Measurements from ENCODE around the gene UBAP1. TPM values are rescaled to one million over a fixed set of nuclear protein-coding genes. Genes with fewer than 3 reads are reported as not detected.
"Not testable (repeated sequence)": the region's sequence is repeated elsewhere in the genome, so short reads cannot be mapped to it uniquely, and the experiment has no call there.

UBAP1 gene
- total RNA-seq, 4 donors from 2014 or later = 42.2 to 63.3 (median 51.9) TPM

DNA sequence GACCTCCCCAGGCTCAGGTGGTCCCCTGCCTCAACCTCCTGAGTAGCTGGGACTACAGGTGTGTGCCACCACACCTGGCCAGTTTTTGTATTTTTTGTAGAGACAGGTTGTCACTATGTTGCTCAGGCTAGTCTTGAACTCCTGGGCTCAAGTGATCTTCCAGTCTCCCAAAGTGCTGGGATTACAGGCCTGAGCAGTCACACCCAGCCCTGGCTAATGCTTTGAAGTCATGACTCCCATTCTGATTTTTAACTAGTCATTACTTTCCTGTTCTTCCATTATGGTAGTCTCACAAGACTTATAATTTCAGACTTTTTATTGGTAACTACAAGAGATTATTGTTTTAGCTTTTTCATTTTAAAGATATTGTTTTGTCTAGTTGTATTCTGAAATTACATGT lies 26.3 kb downstream of the UBAP1 start:
- Histone ChIP-seq H3K27ac (no peak overlapping the region), H3K27me3 (no peaks in the 10 kb centered on the region), H3K36me3 (no peaks in the 10 kb centered on the region), H3K4me1 (peaks cover 30% of the 10 kb centered on the region), H3K9me3 (no peaks in the 10 kb centered on the region), H3K4me3 (no peak overlapping the region)
- DNase-seq (ENCODE audit: low spot score in 2 of 2) = no peak
- TF ChIP-seq, protein P1, sequence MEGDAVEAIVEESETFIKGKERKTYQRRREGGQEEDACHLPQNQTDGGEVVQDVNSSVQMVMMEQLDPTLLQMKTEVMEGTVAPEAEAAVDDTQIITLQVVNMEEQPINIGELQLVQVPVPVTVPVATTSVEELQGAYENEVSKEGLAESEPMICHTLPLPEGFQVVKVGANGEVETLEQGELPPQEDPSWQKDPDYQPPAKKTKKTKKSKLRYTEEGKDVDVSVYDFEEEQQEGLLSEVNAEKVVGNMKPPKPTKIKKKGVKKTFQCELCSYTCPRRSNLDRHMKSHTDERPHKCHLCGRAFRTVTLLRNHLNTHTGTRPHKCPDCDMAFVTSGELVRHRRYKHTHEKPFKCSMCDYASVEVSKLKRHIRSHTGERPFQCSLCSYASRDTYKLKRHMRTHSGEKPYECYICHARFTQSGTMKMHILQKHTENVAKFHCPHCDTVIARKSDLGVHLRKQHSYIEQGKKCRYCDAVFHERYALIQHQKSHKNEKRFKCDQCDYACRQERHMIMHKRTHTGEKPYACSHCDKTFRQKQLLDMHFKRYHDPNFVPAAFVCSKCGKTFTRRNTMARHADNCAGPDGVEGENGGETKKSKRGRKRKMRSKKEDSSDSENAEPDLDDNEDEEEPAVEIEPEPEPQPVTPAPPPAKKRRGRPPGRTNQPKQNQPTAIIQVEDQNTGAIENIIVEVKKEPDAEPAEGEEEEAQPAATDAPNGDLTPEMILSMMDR (IDR thresholded peaks at IDR 0.05) = no peak
- TF ChIP-seq EP300 (IDR thresholded peaks at IDR 0.05) = no peak
- no peak for TF ChIP-seq POLR2A (IDR thresholded peaks at IDR 0.05)
- no peak for TF ChIP-seq POLR2AphosphoS5 (IDR thresholded peaks at IDR 0.05)

DNA sequence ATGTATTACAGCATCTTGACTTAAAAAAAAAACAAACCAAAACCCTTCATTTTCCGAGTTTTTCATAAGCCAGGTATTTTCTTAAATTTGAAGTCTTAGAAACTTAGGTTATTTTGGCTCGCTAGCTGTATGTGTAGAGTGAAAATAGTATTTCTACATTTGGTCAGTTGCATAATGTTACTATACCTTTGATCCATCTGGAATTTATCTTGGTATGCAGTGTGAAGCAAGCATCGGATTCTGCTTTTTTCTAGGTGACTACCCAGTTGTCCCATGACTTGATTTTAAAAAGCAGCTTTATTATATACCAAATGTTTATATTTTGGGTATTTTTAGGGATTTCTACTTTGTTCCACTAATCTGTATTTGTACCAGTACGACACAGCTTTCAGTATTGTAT lies 27.7 kb downstream of the UBAP1 start:
- TF ChIP-seq EP300 (IDR thresholded peaks at IDR 0.05) = no peak
- TF ChIP-seq POLR2AphosphoS5 (IDR thresholded peaks at IDR 0.05) = no peak
- TF ChIP-seq, protein P1 (IDR thresholded peaks at IDR 0.05) = no peak
- no peak for TF ChIP-seq POLR2A (IDR thresholded peaks at IDR 0.05)
- H3K27ac ChIP-seq = no peak overlapping the region
- H3K9me3 ChIP-seq = no peaks in the 10 kb centered on the region
- no peak overlapping the region for H3K4me3 ChIP-seq
- H3K36me3 ChIP-seq = no peaks in the 10 kb centered on the region
- no peak for DNase-seq (ENCODE audit: low spot score in 2 of 2)
- H3K27me3 ChIP-seq = no peaks in the 10 kb centered on the region
- WGBS = 91% methylated on average over 4 of the region's 4 CpGs
- H3K4me1 ChIP-seq = peaks cover 23% of the 10 kb centered on the region

DNA sequence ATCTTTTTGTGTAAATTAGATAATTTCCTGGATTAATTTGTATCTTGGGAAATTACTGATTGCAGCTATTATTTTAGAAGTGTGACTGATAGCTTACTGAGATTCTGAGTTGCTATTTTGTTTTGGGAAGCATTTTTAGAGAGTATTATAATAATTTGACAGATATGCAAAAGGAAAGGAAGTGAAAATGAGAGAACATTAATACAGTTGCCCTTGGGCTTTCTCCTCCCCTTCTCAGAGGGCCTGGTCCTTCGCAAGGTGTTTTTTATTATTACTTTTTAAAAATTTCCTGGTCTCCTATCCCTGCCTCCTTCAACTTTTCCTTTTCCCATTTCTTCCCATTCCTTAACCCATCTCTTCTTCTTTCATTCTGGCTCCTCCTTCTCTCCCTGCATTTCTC lies 32.6 kb downstream of the UBAP1 start:
- WGBS = 83% methylated on average over 1 of the region's 1 CpG
- Histone ChIP-seq H3K36me3 (peaks cover 3% of the 10 kb centered on the region), H3K4me1 (no peaks in the 10 kb centered on the region), H3K27ac (no peak overlapping the region), H3K9me3 (no peaks in the 10 kb centered on the region), H3K27me3 (no peaks in the 10 kb centered on the region), H3K4me3 (no peak overlapping the region)
- no peak for DNase-seq (ENCODE audit: low spot score in 2 of 2)
- TF ChIP-seq, protein P1 (IDR thresholded peaks at IDR 0.05) = no peak
- no peak for TF ChIP-seq POLR2AphosphoS5 (IDR thresholded peaks at IDR 0.05)
- TF ChIP-seq EP300 (IDR thresholded peaks at IDR 0.05) = no peak
- no peak for TF ChIP-seq POLR2A (IDR thresholded peaks at IDR 0.05)

DNA sequence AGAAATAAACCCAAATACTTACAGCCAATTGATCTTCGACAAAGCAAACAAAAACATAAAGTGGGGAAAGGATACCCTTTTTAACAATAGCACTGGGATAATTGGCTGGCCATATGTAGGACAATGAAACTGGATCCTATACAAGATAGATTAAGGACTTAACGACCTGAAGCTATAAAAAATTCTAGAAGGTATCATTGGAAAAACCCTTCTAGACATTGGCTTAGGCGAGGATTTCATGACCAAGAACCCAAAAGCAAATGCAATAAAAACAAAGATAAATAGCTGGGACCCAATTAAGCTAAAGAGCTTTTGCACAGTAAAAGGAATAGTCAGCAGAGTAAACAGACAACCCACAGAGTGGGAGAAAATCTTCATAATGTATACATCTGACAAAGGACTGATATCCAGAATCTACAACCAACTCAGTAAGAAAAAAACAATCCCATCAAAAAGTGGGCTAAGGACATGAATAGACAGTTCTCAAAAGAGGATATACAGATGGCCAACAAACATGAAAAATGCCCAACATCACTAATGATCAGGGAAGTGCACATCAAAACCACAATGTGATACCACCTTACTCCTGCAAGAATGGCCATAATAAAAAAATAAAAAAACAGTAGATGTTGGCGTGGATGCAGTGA lies 35.6 kb downstream of the UBAP1 start:
- 94% methylated on average over 4 of the region's 4 CpGs for WGBS
- H3K27me3 ChIP-seq; H3K36me3 ChIP-seq; H3K4me1 ChIP-seq; H3K27ac ChIP-seq; H3K4me3 ChIP-seq; H3K9me3 ChIP-seq; DNase-seq (ENCODE audit: low spot score in 2 of 2): not testable (repeated sequence)

DNA sequence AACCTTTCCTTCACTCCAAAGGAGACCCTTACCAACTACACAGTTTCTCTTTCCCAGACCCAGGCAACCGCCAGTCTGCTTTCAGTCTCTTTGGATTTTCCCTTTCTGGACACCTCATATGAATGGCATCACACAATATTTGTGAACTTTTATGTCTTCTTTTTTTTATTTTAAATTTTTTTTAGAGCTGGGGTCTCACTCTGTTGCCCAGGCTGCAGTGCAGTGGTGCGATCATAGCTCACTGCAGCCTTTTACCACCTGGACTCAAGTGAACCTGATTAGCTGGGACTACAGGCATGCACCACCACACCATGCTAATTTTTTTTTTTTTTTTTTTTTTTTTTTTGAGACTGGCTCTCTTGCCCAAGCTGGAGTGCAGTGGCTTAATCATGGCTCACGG lies 37.5 kb downstream of the UBAP1 start:
- H3K4me3 ChIP-seq = no peak overlapping the region
- no peaks in the 10 kb centered on the region for H3K9me3 ChIP-seq
- H3K27ac ChIP-seq = no peak overlapping the region
- H3K36me3 ChIP-seq = peaks cover 3% of the 10 kb centered on the region
- no peak for TF ChIP-seq POLR2AphosphoS5 (IDR thresholded peaks at IDR 0.05)
- TF ChIP-seq, protein P1 (IDR thresholded peaks at IDR 0.05) = no peak
- TF ChIP-seq POLR2A (IDR thresholded peaks at IDR 0.05) = no peak
- no peak for TF ChIP-seq EP300 (IDR thresholded peaks at IDR 0.05)
- no peaks in the 10 kb centered on the region for H3K4me1 ChIP-seq
- DNase-seq (ENCODE audit: low spot score in 2 of 2) = no peak
- WGBS = 92% methylated on average over 3 of the region's 3 CpGs
- no peaks in the 10 kb centered on the region for H3K27me3 ChIP-seq

DNA sequence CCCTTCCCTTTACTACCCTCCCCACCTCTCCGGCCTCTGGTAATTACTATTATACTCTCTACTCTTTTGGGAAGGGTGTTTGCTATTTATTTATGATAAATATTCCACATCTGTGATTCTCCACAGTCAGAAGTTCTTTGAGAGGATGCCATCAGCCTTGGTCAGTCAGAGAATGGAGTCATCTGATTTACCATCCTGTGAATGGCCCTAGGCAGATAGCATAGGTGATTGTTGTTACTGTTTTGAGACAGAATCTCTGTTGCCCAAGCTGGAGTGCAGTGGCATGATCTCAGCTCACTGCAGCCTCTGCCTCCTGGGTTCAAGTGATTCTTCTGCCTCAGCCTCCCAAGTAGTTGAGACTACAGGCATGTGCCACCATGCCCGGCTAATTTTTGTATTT lies 38.2 kb downstream of the UBAP1 start:
- H3K9me3 ChIP-seq; DNase-seq (ENCODE audit: low spot score in 2 of 2); H3K27ac ChIP-seq; H3K27me3 ChIP-seq; H3K4me1 ChIP-seq; H3K4me3 ChIP-seq; H3K36me3 ChIP-seq: not testable (repeated sequence)
- WGBS = 100% methylated on average over 2 of the region's 2 CpGs
